SK-N-SH treated with all-trans-retinoic acid at 6 μM for 48 hours (cell line): ENCODE results near the gene INTS6L.

Experiments
- ATAC-seq: fragments of 200-7000 bp; cut with Tn5 transposase; 3 replicates; pipeline ENCODE4 v1.9.1; 2020; ENCODE audit warnings: mild to moderate bottlenecking, moderate library complexity
- ARNTL ChIP-seq: fragments of 450-650 bp; formaldehyde crosslinking; IDR thresholded peaks from 2 replicates; pipeline ENCODE4 v1.5.0; 2020; ENCODE audit warnings: low read depth, mild to moderate bottlenecking, moderate library complexity, borderline replicate concordance
- BACH2 ChIP-seq: fragments of 250-450 bp; sonication (Bioruptor Pico); IDR thresholded peaks from 2 replicates; pipeline ENCODE4 v1.9.0; 2021; ENCODE audit warnings: mild to moderate bottlenecking, borderline replicate concordance
- CREB5 ChIP-seq: fragments of 250-450 bp; sonication (Bioruptor Pico); IDR thresholded peaks from 2 replicates; pipeline ENCODE4 v1.5.1; 2020; ENCODE audit warnings: low read depth, mild to moderate bottlenecking, moderate library complexity
- CSDC2 ChIP-seq: fragments of 250-450 bp; sonication (Bioruptor Pico); IDR thresholded peaks from 2 replicates; pipeline ENCODE4 v1.5.0; 2020; ENCODE audit warnings: mild to moderate bottlenecking, moderate library complexity
- CSRNP3 ChIP-seq: fragments of 250-450 bp; sonication (Bioruptor Pico); IDR thresholded peaks from 2 replicates; pipeline ENCODE4 v1.5.1; 2021; ENCODE audit warnings: mild to moderate bottlenecking, moderate library complexity
- ESRRG ChIP-seq: fragments of 250-450 bp; sonication (Bioruptor Pico); IDR thresholded peaks from 2 replicates; pipeline ENCODE4 v1.6.1; 2021; ENCODE audit warnings: mild to moderate bottlenecking
- GLIS3 ChIP-seq: fragments of 250-450 bp; sonication (Bioruptor Pico); IDR thresholded peaks from 2 replicates; pipeline ENCODE4 v1.5.0; 2020; ENCODE audit warnings: mild to moderate bottlenecking, moderate library complexity
- ISL1 ChIP-seq: fragments of 250-450 bp; sonication (Bioruptor Pico); IDR thresholded peaks from 2 replicates; pipeline ENCODE4 v2.1.2; 2022; ENCODE audit warnings: mild to moderate bottlenecking, moderate library complexity
- OSR1 ChIP-seq: fragments of 250-450 bp; sonication (Bioruptor Pico); IDR thresholded peaks from 2 replicates; pipeline ENCODE4 v1.8.0; 2022; ENCODE audit warnings: moderate library complexity, mild to moderate bottlenecking, inconsistent platforms
- PATZ1 ChIP-seq: fragments of 250-450 bp; sonication (Bioruptor Pico); IDR thresholded peaks from 2 replicates; pipeline ENCODE4 v1.8.0; 2020; ENCODE audit warnings: mild to moderate bottlenecking, moderate library complexity, borderline replicate concordance
- POU6F1 ChIP-seq: fragments of 250-450 bp; sonication (Bioruptor Pico); IDR thresholded peaks from 2 replicates; pipeline ENCODE4 v1.8.0; 2021; ENCODE audit warnings: low read depth, mild to moderate bottlenecking, moderate library complexity, borderline replicate concordance
- PPARA ChIP-seq: fragments of 250-450 bp; sonication (Bioruptor Pico); IDR thresholded peaks from 2 replicates; pipeline ENCODE4 v1.5.0; 2020; ENCODE audit warnings: mild to moderate bottlenecking, borderline replicate concordance
- SNAI2 ChIP-seq: fragments of 250-450 bp; sonication (Bioruptor Pico); IDR thresholded peaks from 2 replicates; pipeline ENCODE4 v1.5.0; 2020; ENCODE audit warnings: mild to moderate bottlenecking, moderate library complexity
- TCF4 ChIP-seq: fragments of 250-450 bp; sonication (Bioruptor Pico); IDR thresholded peaks from 2 replicates; pipeline ENCODE4 v1.8.0; 2021; ENCODE audit warnings: mild to moderate bottlenecking, moderate library complexity, borderline replicate concordance
- TOX ChIP-seq: fragments of 250-450 bp; sonication (Bioruptor Pico); IDR thresholded peaks from 2 replicates; pipeline ENCODE4 v1.8.0; 2021; ENCODE audit warnings: mild to moderate bottlenecking, moderate library complexity, borderline replicate concordance
- TSHZ2 ChIP-seq: fragments of 250-450 bp; sonication (Bioruptor Pico); IDR thresholded peaks from 2 replicates; pipeline ENCODE4 v1.5.0; 2020; ENCODE audit warnings: mild to moderate bottlenecking, moderate library complexity
- ZC3H10 ChIP-seq: fragments of 250-450 bp; sonication (Bioruptor Pico); IDR thresholded peaks from 2 replicates; pipeline ENCODE4 v1.5.1; 2021; ENCODE audit warnings: mild to moderate bottlenecking, moderate library complexity
- ZFP30 ChIP-seq: fragments of 450-650 bp; formaldehyde crosslinking; IDR thresholded peaks from 2 replicates; pipeline ENCODE4 v1.5.0; 2022; ENCODE audit warnings: mild to moderate bottlenecking, moderate library complexity
- ZNF565 ChIP-seq: fragments of 450-650 bp; formaldehyde crosslinking; conservative IDR thresholded peaks from 2 replicates; pipeline ENCODE4 v1.5.0; 2020; ENCODE audit warnings: low read depth, mild to moderate bottlenecking, moderate library complexity
- ZNF70 ChIP-seq: fragments of 450-650 bp; formaldehyde crosslinking; IDR thresholded peaks from 2 replicates; pipeline ENCODE4 v1.5.0; 2020; ENCODE audit warnings: mild to moderate bottlenecking, moderate library complexity
- ZNF8 ChIP-seq: fragments of 450-650 bp; formaldehyde crosslinking; IDR thresholded peaks from 2 replicates; pipeline ENCODE4 v1.5.0; 2020; ENCODE audit warnings: mild to moderate bottlenecking, moderate library complexity

Gene INTS6L

GRCh38 chrX:135530097-135530496, 9.6 kb downstream of the INTS6L start:
- TF ChIP-seq CREB5 (CRISPR knock-in tag) (no peak), OSR1 (CRISPR knock-in tag) (no peak), TOX (CRISPR knock-in tag) (no peak), ISL1 (CRISPR knock-in tag) (no peak), CSDC2 (no peak), ZNF565 (CRISPR knock-in tag) (no peak)
- no peak for ATAC-seq

GRCh38 chrX:135531813-135532212, 11.4 kb downstream of the INTS6L start:
- ATAC-seq: no peak
- TF ChIP-seq ZNF8 (CRISPR knock-in tag) (no peak), TSHZ2 (CRISPR knock-in tag) (no peak), PATZ1 (CRISPR knock-in tag) (no peak), BACH2 (no peak), CSDC2 (no peak), ZFP30 (no peak), TCF4 (CRISPR knock-in tag) (no peak), CREB5 (CRISPR knock-in tag) (no peak), TOX (CRISPR knock-in tag) (no peak), ZC3H10 (CRISPR knock-in tag) (no peak)
- TF ChIP-seq, all 23 proteins: peak for 0

- no peak for ATAC-seq
- no peak for TF ChIP-seq TSHZ2 (CRISPR knock-in tag)
- no peak for TF ChIP-seq ISL1 (CRISPR knock-in tag)
- no peak for TF ChIP-seq ESRRG (CRISPR knock-in tag)
- TF ChIP-seq TOX (CRISPR knock-in tag): no peak
- no peak for TF ChIP-seq PPARA (CRISPR knock-in tag)
- TF ChIP-seq GLIS3 (CRISPR knock-in tag): no peak
- TF ChIP-seq CSRNP3 (CRISPR knock-in tag): no peak
- TF ChIP-seq ZNF70 (CRISPR knock-in tag): no peak
- no peak for TF ChIP-seq ZNF565 (CRISPR knock-in tag)
- TF ChIP-seq CREB5 (CRISPR knock-in tag): no peak
- no peak for TF ChIP-seq POU6F1
- TF ChIP-seq ARNTL (CRISPR knock-in tag): no peak
- TF ChIP-seq CSDC2: no peak
- TF ChIP-seq OSR1 (CRISPR knock-in tag): no peak
- TF ChIP-seq ZC3H10 (CRISPR knock-in tag): no peak
- no peak for TF ChIP-seq SNAI2 (CRISPR knock-in tag)
Measured at GRCh38 chrX:135535077-135535940, 14.8 kb downstream of the INTS6L start.
